Measurements from ENCODE around the gene SCARB1. TPM values are rescaled to one million over a fixed set of nuclear protein-coding genes. Genes with fewer than 3 reads are reported as not detected.
A peak's percentile ranks its signal among the peaks of the same experiment; 100 is the strongest.

Gene SCARB1
- total RNA-seq, 1 experiment from 2014 or later = 359 TPM

DNA sequence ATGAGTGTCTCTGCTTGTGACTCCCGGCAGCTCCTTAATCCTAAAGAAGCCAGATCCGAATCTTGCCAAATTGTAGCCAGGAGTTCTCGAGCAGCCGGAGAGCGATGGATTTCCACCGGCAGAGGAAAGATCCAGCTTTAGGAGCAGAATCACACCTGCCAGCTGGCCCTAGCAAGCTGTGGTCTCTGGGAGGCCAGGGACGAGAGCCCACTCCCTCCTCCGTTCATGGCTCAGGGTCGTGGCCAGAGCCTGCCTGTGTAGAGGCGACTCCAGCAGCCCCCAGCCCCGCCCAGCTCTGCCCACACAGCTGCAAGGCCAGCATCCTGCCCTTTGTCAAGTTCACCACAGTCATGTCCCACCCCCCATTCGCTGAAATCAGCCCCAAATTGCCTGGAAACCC lies 121.0 kb downstream of the SCARB1 start:
- peaks cover 3% of the 10 kb centered on the region; the same call in 1 of the 2 replicates for H3K9me3 ChIP-seq (ENCODE audit: control insufficient read depth, insufficient read depth, low read depth, low read length)
- ChIA-PET POLR2A (no interaction called here), CTCF (no interaction called here)
- no peaks in the 10 kb centered on the region for H3K36me3 ChIP-seq (ENCODE audit: control insufficient read depth, insufficient read depth, low read length)
- intact Hi-C loops (cut with micrococcal nuclease; ENCODE audit: unreplicated experiment) (no loop called here), in situ Hi-C loops (cut with HindIII; ENCODE audit: low pct_unique_long_range_greater_than_20kb, low sequenced_read_pairs) (no loop called here)
- DNase-seq (ENCODE audit: low read depth, low spot score) = no peak
- H3K4me3 ChIP-seq (ENCODE audit: low read depth in 2 of 2, low read length in 2 of 2) = peak overlapping the region; percentile 15 to 30
- no peak for ATAC-seq
- TF ChIP-seq, protein P1, sequence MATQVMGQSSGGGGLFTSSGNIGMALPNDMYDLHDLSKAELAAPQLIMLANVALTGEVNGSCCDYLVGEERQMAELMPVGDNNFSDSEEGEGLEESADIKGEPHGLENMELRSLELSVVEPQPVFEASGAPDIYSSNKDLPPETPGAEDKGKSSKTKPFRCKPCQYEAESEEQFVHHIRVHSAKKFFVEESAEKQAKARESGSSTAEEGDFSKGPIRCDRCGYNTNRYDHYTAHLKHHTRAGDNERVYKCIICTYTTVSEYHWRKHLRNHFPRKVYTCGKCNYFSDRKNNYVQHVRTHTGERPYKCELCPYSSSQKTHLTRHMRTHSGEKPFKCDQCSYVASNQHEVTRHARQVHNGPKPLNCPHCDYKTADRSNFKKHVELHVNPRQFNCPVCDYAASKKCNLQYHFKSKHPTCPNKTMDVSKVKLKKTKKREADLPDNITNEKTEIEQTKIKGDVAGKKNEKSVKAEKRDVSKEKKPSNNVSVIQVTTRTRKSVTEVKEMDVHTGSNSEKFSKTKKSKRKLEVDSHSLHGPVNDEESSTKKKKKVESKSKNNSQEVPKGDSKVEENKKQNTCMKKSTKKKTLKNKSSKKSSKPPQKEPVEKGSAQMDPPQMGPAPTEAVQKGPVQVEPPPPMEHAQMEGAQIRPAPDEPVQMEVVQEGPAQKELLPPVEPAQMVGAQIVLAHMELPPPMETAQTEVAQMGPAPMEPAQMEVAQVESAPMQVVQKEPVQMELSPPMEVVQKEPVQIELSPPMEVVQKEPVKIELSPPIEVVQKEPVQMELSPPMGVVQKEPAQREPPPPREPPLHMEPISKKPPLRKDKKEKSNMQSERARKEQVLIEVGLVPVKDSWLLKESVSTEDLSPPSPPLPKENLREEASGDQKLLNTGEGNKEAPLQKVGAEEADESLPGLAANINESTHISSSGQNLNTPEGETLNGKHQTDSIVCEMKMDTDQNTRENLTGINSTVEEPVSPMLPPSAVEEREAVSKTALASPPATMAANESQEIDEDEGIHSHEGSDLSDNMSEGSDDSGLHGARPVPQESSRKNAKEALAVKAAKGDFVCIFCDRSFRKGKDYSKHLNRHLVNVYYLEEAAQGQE (IDR thresholded peaks at IDR 0.05; ENCODE audit: insufficient read depth in 1 of 2, low read depth in 2 of 2, low read length in 1 of 2) = no peak
- TF ChIP-seq, protein P2, sequence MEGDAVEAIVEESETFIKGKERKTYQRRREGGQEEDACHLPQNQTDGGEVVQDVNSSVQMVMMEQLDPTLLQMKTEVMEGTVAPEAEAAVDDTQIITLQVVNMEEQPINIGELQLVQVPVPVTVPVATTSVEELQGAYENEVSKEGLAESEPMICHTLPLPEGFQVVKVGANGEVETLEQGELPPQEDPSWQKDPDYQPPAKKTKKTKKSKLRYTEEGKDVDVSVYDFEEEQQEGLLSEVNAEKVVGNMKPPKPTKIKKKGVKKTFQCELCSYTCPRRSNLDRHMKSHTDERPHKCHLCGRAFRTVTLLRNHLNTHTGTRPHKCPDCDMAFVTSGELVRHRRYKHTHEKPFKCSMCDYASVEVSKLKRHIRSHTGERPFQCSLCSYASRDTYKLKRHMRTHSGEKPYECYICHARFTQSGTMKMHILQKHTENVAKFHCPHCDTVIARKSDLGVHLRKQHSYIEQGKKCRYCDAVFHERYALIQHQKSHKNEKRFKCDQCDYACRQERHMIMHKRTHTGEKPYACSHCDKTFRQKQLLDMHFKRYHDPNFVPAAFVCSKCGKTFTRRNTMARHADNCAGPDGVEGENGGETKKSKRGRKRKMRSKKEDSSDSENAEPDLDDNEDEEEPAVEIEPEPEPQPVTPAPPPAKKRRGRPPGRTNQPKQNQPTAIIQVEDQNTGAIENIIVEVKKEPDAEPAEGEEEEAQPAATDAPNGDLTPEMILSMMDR (IDR thresholded peaks at IDR 0.05) = no peak
- no peak for TF ChIP-seq SIN3A (IDR thresholded peaks at IDR 0.05; ENCODE audit: borderline replicate concordance, insufficient read depth, low read depth, low read length)
- no peak for TF ChIP-seq TCF7L2 (IDR thresholded peaks at IDR 0.05; ENCODE audit: low read depth, low read length)
- TF ChIP-seq POLR2AphosphoS5 (IDR thresholded peaks at IDR 0.05; ENCODE audit: low read depth, low read length) = no peak
- H3K27me3 ChIP-seq (ENCODE audit: control insufficient read depth, insufficient read depth, low read length) = no peaks in the 10 kb centered on the region
- H3K27ac ChIP-seq (ENCODE audit: low read length) = peak overlapping the region; percentile 100
- peaks cover 90% of the 10 kb centered on the region for H3K4me1 ChIP-seq (ENCODE audit: control insufficient read depth, insufficient read depth, low read length)
- no TSS peak for BruUV-seq (replicated peaks)

DNA sequence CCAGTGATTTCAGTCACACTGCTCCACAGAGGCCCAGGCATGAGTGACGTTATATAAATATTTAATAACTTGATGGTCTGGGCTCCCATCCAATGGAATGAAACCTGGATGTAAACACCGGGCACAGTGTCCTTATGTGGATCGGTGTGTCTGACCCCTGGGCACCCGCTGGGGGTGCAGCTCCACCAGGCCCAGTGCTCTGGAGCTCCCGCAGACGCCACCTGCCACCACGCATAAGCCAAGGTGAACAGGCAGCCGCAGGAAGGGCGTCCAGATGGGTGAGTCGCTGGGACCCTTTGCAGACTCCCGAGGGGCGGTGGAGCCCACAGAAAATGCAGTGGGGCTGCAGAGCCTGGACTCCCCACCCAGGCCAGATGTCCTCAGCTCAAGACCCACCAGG lies 121.6 kb downstream of the SCARB1 start:
- intact Hi-C loops (cut with micrococcal nuclease; ENCODE audit: unreplicated experiment) = no loop called here
- TF ChIP-seq POLR2AphosphoS5 (IDR thresholded peaks at IDR 0.05; ENCODE audit: low read depth, low read length) (no peak), TCF7L2 (IDR thresholded peaks at IDR 0.05; ENCODE audit: low read depth, low read length) (no peak), SIN3A (IDR thresholded peaks at IDR 0.05; ENCODE audit: borderline replicate concordance, insufficient read depth, low read depth, low read length) (no peak)
- TF ChIP-seq, protein P1 (IDR thresholded peaks at IDR 0.05; ENCODE audit: insufficient read depth in 1 of 2, low read depth in 2 of 2, low read length in 1 of 2) = no peak
- TF ChIP-seq, protein P2 (IDR thresholded peaks at IDR 0.05) = no peak
- POLR2A ChIA-PET = no interaction called here
- in situ Hi-C loops (cut with HindIII; ENCODE audit: low pct_unique_long_range_greater_than_20kb, low sequenced_read_pairs) = no loop called here
- Histone ChIP-seq H3K9me3 (ENCODE audit: control insufficient read depth, insufficient read depth, low read depth, low read length) (peaks cover 3% of the 10 kb centered on the region; the same call in 1 of the 2 replicates), H3K4me3 (ENCODE audit: low read depth in 2 of 2, low read length in 2 of 2) (peak overlapping the region; percentile 15 to 30), H3K27ac (ENCODE audit: low read length) (peak overlapping the region; percentile 100), H3K36me3 (ENCODE audit: control insufficient read depth, insufficient read depth, low read length) (no peaks in the 10 kb centered on the region), H3K27me3 (ENCODE audit: control insufficient read depth, insufficient read depth, low read length) (no peaks in the 10 kb centered on the region), H3K4me1 (ENCODE audit: control insufficient read depth, insufficient read depth, low read length) (peaks cover 90% of the 10 kb centered on the region)
- ATAC-seq (0 out of 2 replicates have a peak, but pooled peaks have one; percentile 8), DNase-seq (ENCODE audit: low read depth, low spot score) (no peak)
- BruUV-seq (replicated peaks) = no TSS peak
- CTCF ChIA-PET = no interaction called here

Measured in Panc1 (cell line).